Stomach (tissue), 9 donors: Measurements from ENCODE around the gene PTCD1. TPM values are rescaled to one million over a fixed set of nuclear protein-coding genes. Genes with fewer than 3 reads are reported as not detected.

Experiments
- DNase-seq, 2 donors: peaks; one replicate each; pipeline versions ENCODE4 v3.0.0 to v3.0.0-alpha.2; 2013 to 2019
- H3K27ac ChIP-seq, 5 donors: fragments of 200-600 bp in 4 of 5; sonication (generic) in 4 of 5; one replicate each; pipeline ENCODE4 v1.5.1; 2013 to 2019; ENCODE audit warnings: mild to moderate bottlenecking in 1 of 5, moderate library complexity in 1 of 5
- H3K27me3 ChIP-seq, 3 donors: fragments of 200-600 bp; sonication (generic); one replicate each; pipeline ENCODE4 v1.5.1; 2017 to 2019; ENCODE audit warnings: mixed run types in 1 of 3
- H3K36me3 ChIP-seq, 4 donors: fragments of 200-600 bp; sonication (generic); 1 replicate in 3 of 4; 2 replicates in 1 of 4; pipeline ENCODE4 v1.5.1; 2016 to 2019
- H3K4me1 ChIP-seq, 4 donors: fragments of 200-600 bp; sonication (generic); one replicate each; pipeline ENCODE4 v1.5.1; 2016 to 2019
- H3K4me3 ChIP-seq, 4 donors: fragments of 200-600 bp; sonication (generic) in 3 of 4; one replicate each; pipeline ENCODE4 v1.5.1; 2016 to 2019; ENCODE audit warnings: mild to moderate bottlenecking in 1 of 4
- H3K9me3 ChIP-seq, 4 donors: fragments of 200-600 bp; sonication (generic); one replicate each; pipeline ENCODE4 v1.5.1; 2016 to 2019
- EP300 ChIP-seq: sonication (generic); formaldehyde crosslinking; IDR thresholded peaks from one replicate; pipeline ENCODE4 v1.6.1; 2017; ENCODE audit warnings: antibody characterized with exemption
- POLR2A ChIP-seq, 4 donors: fragments of 450-650 bp; IDR thresholded peaks; one replicate each; pipeline ENCODE4 v1.6.1; 2016; ENCODE audit warnings: antibody characterized with exemption in 4 of 4, control low read depth in 2 of 4, mild to moderate bottlenecking in 1 of 4, moderate library complexity in 1 of 4
- POLR2AphosphoS5 ChIP-seq, 3 donors: sonication (generic); formaldehyde crosslinking; IDR thresholded peaks; one replicate each; pipeline ENCODE4 v1.6.1; 2016; ENCODE audit warnings: antibody characterized with exemption in 3 of 3
- WGBS, 5 donors: extraction: QIAGEN DNeasy Blood & Tissue Kit in 3 of 5; methylation state at CpG; one replicate each; pipeline versions ENCODE4 v1.1.5 to v1.1.7; 2013 to 2018; 5-methylcytosine and 5-hydroxymethylcytosine counted together
- intact Hi-C: fragments of 100-400 bp; cut with DNase I; formaldehyde crosslinking; loops from one replicate; pipeline ENCODE4 v1.15.1; 2023; ENCODE audit warnings: low total_unique reads
- polyA plus RNA-seq, 3 donors: library from polyadenylated mRNA; stranded (reverse); fragments of 200-250 nt; gene quantifications; one replicate each; pipeline ENCODE4 v1.2.3, GENCODE V29; 2013
- total RNA-seq, 5 donors: library from RNA; depleted of rRNA; stranded (reverse); fragments of >200 nt; gene quantifications; one replicate each; pipeline versions ENCODE4 v1.1.0 to v1.2.3, GENCODE V29; 2014 to 2016
- TF ChIP-seq, protein P1 (sequence below), 7 experiments: fragments of 450-650 bp in 4 of 7; fragments of 200-600 bp in 3 of 7; sonication (generic) in 3 of 7; IDR thresholded peaks; one replicate each; pipeline ENCODE4 v1.5.1; 2016 to 2019; ENCODE audit warnings: antibody characterized with exemption in 7 of 7, control low read depth in 2 of 7, mild to moderate bottlenecking in 1 of 7
- donor health status: healthy with polysubstance abuse.
- donor health status: Bipolar disorder and iron deficiency.
- donor health status: healthy.

Gene PTCD1
- total and polyA plus RNA-seq, 8 donors: 0.87 to 3.5 (median 2.3) TPM

DNA sequence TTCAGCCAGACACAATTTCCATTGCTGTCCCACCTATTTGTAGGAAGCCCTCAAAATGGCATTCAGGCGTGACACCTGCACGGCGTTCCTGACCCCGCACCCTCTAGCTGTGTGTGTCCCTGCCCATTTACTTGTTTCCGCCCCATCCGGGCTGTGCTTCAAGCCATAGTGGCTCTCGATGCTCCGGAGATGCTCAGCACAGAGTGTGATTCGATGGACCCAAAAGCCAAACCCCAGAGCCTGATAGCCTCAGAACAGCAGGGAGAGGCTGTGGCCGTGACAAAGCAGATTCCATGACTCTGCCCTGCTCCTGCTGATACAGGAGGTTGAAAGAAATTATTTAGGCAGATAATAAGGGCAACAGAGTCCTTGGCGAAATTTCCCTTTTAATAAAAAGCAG lies 16.4 kb downstream of the PTCD1 start:
- Histone ChIP-seq H3K27ac (no peak overlapping the region), H3K4me3 (no peak overlapping the region), H3K27me3 (no peaks in the 10 kb centered on the region), H3K36me3 (peaks cover 60 to 91% (median 90%) of the 10 kb centered on the region in 4 donors), H3K9me3 (no peaks in the 10 kb centered on the region), H3K4me1 (no peaks in the 10 kb centered on the region)
- no peak for DNase-seq
- intact Hi-C loops: no loop called here
- 84 to 95% (median 89%) methylated on average over 7 to 11 of the region's 11 CpGs for WGBS, 5 donors
- TF ChIP-seq POLR2A (IDR thresholded peaks at IDR 0.05) (no peak), EP300 (no peak), POLR2AphosphoS5 (IDR thresholded peaks at IDR 0.05) (no peak)
- TF ChIP-seq, protein P1, sequence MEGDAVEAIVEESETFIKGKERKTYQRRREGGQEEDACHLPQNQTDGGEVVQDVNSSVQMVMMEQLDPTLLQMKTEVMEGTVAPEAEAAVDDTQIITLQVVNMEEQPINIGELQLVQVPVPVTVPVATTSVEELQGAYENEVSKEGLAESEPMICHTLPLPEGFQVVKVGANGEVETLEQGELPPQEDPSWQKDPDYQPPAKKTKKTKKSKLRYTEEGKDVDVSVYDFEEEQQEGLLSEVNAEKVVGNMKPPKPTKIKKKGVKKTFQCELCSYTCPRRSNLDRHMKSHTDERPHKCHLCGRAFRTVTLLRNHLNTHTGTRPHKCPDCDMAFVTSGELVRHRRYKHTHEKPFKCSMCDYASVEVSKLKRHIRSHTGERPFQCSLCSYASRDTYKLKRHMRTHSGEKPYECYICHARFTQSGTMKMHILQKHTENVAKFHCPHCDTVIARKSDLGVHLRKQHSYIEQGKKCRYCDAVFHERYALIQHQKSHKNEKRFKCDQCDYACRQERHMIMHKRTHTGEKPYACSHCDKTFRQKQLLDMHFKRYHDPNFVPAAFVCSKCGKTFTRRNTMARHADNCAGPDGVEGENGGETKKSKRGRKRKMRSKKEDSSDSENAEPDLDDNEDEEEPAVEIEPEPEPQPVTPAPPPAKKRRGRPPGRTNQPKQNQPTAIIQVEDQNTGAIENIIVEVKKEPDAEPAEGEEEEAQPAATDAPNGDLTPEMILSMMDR (IDR thresholded peaks at IDR 0.05): no peak

DNA sequence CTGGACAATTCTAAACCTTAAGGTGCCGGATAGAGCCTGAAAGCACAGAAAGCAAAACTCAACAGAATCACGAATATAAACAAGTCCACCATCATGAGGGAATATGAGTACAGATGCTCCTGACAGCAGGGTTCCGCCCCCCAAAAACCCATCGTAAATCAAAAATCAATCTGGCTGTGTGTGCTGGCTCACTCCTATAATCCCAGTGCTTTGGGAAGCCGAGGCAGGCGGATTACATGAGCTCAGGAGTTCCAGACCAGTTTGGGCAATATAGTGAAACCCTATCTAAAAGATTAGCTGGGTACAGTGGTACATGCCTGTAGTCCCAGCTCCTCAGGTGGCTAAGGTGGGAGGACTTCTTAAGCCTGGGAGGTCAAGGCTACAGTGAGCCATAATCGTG lies 17.6 kb downstream of the PTCD1 start:
- no peak overlapping the region for H3K27ac ChIP-seq
- peaks cover 0 to under 1% (median 0%) of the 10 kb centered on the region in 4 donors for H3K4me1 ChIP-seq
- H3K36me3 ChIP-seq: peaks cover 72 to 99% (median 95%) of the 10 kb centered on the region in 4 donors
- no peaks in the 10 kb centered on the region for H3K27me3 ChIP-seq
- intact Hi-C loops: no loop called here
- 83 to 90% (median 85%) methylated on average over 7 of the region's 7 CpGs for WGBS, 5 donors
- no peaks in the 10 kb centered on the region for H3K9me3 ChIP-seq
- TF ChIP-seq, protein P1 (IDR thresholded peaks at IDR 0.05): no peak
- no peak for TF ChIP-seq POLR2AphosphoS5 (IDR thresholded peaks at IDR 0.05)
- TF ChIP-seq EP300: no peak
- TF ChIP-seq POLR2A (IDR thresholded peaks at IDR 0.05): no peak
- H3K4me3 ChIP-seq: no peak overlapping the region
- no peak for DNase-seq

DNA sequence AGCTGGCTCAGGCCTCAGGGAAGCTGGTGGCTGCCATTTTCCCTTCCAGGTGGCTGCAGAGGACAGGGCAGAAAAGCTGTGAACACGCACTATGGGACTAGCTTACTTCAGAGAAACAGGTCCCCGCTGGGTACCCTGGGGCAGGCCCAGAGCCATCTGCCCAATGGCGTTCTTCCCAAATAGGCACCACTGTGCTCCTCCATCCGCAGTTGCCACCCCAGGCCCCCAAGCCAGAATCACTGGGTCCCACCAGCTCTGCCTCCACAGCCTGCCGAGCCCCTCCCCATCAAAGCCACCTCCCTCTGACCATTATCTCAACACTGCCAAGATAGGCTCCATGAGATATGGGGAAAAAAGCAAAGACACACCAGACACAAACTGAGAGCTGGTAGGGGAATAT lies 18.4 kb downstream of the PTCD1 start:
- H3K4me3 ChIP-seq: no peak overlapping the region
- H3K4me1 ChIP-seq: peaks cover 0 to 8% (median 0%) of the 10 kb centered on the region in 4 donors
- peaks cover 75 to 99% (median 95%) of the 10 kb centered on the region in 4 donors for H3K36me3 ChIP-seq
- no peaks in the 10 kb centered on the region for H3K9me3 ChIP-seq
- TF ChIP-seq EP300: no peak
- TF ChIP-seq POLR2AphosphoS5 (IDR thresholded peaks at IDR 0.05): no peak
- TF ChIP-seq, protein P1 (IDR thresholded peaks at IDR 0.05): no peak
- TF ChIP-seq POLR2A (IDR thresholded peaks at IDR 0.05): no peak
- WGBS, 5 donors: 84 to 93% (median 89%) methylated on average over 4 to 5 of the region's 5 CpGs
- DNase-seq: no peak
- intact Hi-C loops: no loop called here
- H3K27me3 ChIP-seq: no peaks in the 10 kb centered on the region
- H3K27ac ChIP-seq: no peak overlapping the region

DNA sequence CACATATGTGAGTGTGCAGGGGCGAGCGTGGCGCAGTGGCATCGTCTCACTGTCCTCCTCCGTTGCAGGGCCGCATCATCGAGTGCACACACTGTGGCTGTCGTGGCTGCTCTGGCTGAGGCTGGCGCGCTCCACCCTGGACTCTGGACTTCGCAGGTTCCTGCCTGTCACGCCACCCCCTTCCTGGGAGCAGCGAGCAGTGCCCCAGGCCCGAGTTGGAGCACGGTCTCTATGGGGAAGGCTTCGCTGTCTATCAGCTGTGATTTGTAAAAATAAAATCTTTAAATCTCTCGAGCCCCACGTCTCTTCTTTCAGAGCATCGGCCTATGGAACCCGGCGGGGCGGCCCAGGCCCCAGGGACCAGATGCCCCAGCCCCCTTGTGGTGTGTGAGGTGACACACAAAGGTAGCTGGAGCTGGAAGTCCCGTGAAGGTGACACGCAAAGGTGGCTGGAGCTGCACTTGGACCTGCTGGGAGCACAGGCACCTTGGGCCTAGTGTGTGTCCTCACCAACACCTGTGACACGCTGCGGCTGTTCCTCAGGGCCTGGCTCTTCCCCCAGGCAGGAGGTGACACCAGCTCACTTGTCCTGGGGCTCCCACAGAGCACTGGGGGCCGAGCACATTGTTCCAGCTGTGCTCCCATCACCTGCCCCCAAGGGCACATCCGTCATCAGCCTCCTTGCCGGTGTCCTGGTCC lies 19.1 kb downstream of the PTCD1 start:
- no peak for TF ChIP-seq EP300
- TF ChIP-seq POLR2AphosphoS5 (IDR thresholded peaks at IDR 0.05): no peak
- no peak for TF ChIP-seq POLR2A (IDR thresholded peaks at IDR 0.05)
- TF ChIP-seq, protein P1 (IDR thresholded peaks at IDR 0.05): no peak
- H3K4me1 ChIP-seq: peaks cover 0 to 9% (median 0%) of the 10 kb centered on the region in 4 donors
- no peak overlapping the region for H3K27ac ChIP-seq
- H3K36me3 ChIP-seq: peaks cover 76 to 99% (median 95%) of the 10 kb centered on the region in 4 donors
- intact Hi-C loops: no loop called here
- no peak overlapping the region for H3K4me3 ChIP-seq
- no peak for DNase-seq
- H3K9me3 ChIP-seq: no peaks in the 10 kb centered on the region
- WGBS, 5 donors: 90 to 91% (median 91%) methylated on average over 8 to 29 of the region's 29 CpGs
- H3K27me3 ChIP-seq: no peaks in the 10 kb centered on the region
